LNCAP (cell line): ENCODE results near the gene ELMOD1.

ENCODE experiments used
- TF ChIP-seq, protein P1 (sequence below): fragments of 450-650 bp; IDR thresholded peaks from 2 replicates; pipeline ENCODE4 v1.5.1; 2017; ENCODE audit warnings: mild to moderate bottlenecking

Gene ELMOD1

DNA sequence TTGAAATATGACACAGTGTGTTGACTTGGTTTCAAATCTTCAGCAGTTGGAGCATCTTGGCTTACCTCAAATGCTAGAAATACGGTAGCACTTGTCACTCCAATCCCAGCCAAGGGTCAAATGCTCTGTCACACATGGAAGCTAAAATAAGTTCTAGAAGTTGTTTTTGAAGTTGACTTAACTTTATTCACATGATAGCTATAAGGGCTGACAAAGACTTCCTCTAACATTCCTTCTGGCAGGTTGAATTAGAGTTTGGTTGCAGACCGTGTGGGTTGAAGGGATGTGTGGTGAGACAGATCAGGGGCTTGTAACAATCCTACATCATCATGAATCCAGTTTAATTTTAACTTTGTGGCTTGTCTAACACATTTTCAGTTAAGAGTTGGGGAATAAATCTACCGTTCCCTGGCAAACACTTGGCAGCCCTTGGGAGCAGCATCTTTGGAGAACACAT lies 116.3 kb downstream of the ELMOD1 start:
- TF ChIP-seq, protein P1, sequence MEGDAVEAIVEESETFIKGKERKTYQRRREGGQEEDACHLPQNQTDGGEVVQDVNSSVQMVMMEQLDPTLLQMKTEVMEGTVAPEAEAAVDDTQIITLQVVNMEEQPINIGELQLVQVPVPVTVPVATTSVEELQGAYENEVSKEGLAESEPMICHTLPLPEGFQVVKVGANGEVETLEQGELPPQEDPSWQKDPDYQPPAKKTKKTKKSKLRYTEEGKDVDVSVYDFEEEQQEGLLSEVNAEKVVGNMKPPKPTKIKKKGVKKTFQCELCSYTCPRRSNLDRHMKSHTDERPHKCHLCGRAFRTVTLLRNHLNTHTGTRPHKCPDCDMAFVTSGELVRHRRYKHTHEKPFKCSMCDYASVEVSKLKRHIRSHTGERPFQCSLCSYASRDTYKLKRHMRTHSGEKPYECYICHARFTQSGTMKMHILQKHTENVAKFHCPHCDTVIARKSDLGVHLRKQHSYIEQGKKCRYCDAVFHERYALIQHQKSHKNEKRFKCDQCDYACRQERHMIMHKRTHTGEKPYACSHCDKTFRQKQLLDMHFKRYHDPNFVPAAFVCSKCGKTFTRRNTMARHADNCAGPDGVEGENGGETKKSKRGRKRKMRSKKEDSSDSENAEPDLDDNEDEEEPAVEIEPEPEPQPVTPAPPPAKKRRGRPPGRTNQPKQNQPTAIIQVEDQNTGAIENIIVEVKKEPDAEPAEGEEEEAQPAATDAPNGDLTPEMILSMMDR, result no peak

DNA sequence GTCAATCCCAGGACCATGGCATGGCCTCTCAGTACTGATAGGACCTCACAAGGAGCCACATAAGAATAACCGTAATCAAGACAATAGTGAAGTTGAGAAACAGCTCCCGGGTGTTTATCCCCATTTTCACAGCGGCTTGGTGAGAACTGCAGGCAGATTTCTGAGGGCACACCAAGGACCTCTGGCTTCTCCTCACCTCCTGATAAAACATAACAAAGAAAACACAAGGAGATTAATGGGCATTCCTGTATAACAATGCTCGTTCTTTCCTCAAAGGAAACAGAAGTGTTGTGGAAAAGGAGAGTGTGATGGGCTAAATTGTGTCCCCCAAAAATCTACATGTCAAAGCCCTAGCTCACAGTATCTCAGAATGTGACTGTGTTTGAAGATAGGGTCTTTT lies 116.9 kb downstream of the ELMOD1 start:
- TF ChIP-seq, protein P1, result no peak

DNA sequence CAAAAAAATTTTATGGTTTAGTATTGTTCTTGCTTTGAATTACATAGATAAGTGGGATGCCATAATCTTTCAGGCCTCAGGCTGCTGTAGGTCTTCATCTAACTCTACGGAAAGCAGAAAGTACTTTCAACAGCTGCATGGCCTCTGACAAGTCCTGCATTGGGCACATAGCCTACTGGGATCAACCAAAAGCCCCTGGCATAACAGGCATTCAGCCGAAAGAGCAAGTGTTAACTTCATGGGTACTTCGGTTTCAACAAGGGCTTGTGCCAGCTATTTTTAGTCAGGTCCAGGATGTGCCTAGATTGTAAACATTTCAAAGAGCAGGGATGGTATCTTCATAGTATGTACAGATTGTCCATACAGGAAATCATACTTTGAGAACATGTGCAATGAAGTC lies 117.8 kb downstream of the ELMOD1 start:
- TF ChIP-seq, protein P1, result no peak

DNA sequence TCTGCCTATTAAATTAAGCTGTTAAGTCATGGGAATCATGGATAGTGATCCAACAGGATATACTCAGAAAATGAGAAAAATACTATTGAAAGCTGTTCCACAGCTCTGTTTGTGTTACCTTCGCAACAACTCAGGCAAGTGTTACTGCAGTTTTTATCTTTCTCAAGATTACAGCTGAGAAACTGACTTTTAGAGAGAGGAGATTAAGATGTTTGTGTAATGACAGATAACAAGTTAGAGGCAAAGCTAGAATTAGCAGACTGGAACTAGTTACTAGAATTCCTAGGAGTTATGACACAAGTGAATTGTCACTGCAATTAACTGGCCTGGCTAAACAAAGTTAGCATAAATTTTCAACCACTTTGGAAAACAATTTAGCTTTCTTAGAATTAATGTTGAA lies 119.4 kb downstream of the ELMOD1 start:
- TF ChIP-seq, protein P1, result no peak

DNA sequence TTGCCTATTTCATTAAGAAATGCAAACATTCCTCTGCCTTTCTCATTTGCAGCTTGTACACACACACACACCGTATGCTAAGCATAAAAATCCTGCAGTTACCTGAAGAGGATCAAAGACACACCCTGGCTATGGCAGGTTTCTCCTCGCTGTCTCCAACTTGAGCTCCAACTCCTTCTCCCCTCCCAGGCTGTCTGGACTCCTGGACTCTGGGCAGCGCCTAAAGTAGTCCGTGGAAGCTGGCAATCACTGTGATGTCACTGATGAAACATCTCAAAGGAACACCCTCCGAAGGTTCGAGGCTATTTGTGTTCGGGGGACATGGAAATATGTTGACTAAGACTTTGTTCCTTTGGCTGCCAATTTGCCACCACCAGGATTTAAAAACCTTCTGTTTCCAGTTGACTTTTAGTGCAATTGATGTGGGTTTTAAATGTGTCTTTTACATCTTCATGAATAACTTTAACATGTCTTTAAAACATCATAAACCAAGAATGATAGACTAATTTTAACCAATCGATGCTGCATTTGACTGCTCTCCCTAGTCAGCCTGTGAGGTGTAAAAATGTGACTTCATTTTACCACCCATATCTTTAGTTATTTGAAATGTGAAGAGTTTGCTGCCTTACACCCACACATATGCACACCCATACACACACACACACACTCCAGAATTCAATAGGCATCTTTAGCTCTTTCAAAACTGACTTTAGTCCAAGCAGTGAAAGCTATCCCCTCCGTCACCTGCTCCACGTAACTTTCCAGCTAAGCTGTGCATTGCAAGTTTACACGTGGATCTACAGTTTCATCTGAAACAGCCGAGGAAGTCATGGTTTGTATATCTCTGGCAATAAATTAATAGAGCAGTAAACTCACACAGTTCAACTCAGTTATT lies 121.2 kb downstream of the ELMOD1 start, which contains the start of gene SLN:
Gene SLN (minus strand): TSS at position 196 of the 895 bp plus-strand sequence.
- TF ChIP-seq, protein P1, result no peak

DNA sequence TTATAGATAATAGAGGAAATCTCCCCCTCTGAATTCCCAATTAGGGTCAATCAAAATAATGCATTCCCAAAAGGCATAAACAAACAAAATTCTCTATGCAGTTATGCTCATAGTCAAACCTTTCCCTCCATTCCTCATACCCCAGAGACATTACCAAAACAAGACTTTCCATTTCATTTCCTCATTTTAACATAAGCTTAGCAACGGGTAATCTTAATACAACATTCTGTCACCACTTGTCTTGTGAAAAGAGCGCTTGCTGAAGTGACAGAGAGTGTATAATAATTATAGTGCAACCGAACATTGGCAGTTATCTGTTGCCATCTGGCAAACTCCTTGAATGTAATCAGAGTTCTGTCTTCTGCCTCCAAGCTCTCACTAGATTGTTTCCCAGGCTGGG lies 122.1 kb downstream of the ELMOD1 start:
- TF ChIP-seq, protein P1, result no peak
